Kidney epithelial cell (primary cell): ENCODE results near the gene SLC25A23. TPM values are rescaled to one million over a fixed set of nuclear protein-coding genes. Genes with fewer than 3 reads are reported as not detected.

Experiments used
- DNase-seq: peaks from one replicate; pipeline ENCODE4 v3.0.0-alpha.2; 2010; ENCODE audit warnings: low read depth
- H3K27me3 ChIP-seq: 2 replicates; pipeline ENCODE4 v1.6.0; 2011; ENCODE audit warnings: low read length; ENCODE audit not compliant: control insufficient read depth, insufficient read depth
- H3K36me3 ChIP-seq: 2 replicates; pipeline ENCODE4 v1.5.1; 2011; ENCODE audit warnings: low read length; ENCODE audit not compliant: control insufficient read depth, insufficient read depth
- H3K4me3 ChIP-seq: 2 replicates; pipeline ENCODE4 v1.5.1; 2011; ENCODE audit warnings: low read depth, mild to moderate bottlenecking, control low read depth, low read length
- total RNA-seq: library from RNA; depleted of rRNA; stranded (reverse); fragments of >200 nt; gene quantifications from 2 replicates; pipeline ENCODE4 v1.2.3, GENCODE V29; 2015
- TF ChIP-seq, protein P1 (sequence below): IDR thresholded peaks from 2 replicates; pipeline ENCODE4 v1.5.1; 2011; ENCODE audit warnings: mild to moderate bottlenecking, moderate library complexity, low read length, control low read depth, inconsistent platforms; ENCODE audit not compliant: insufficient read depth, poor library complexity, severe bottlenecking

Gene SLC25A23
- total RNA-seq, 1 donor from 2014 or later: 68.6 TPM

DNA sequence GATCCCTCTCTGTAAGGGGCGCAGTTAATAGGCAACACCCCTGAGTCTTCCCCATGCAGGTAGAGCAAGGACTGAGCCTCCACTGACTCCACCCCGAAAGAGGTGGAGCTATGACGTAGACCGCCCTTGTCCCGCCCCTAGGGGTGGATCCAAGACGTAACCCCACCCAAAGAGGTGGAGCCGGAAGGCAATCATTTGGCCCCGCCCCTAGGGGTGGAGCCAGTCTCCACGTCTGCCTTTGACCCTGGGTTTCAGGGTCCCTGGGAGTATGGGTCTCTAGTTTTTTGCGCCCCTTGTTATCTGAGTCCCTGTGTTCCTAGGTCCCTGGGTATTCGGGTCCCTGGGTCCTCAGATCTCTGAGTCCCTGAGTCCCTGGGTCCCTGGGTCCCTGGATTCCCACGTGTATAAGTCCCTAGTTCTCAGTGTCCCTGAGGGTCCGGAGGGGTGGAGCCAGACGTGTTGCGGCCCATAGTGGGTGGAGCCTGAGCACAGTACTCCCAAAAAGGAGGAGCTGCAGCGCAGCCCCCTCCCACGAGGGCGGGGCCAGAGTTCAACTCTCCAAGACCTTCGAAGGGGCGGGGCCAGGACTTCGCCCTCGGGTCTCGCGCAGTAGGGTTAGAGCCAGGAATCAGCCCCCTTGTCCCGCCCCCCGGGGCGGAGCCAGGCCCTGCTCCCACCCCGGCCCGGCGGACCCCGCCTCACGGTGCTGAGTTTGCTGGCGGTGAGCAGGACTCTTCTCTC, 16.7 kb upstream of the SLC25A23 start:
- H3K27me3 ChIP-seq: peaks cover 10% of the 10 kb centered on the region
- TF ChIP-seq, protein P1, sequence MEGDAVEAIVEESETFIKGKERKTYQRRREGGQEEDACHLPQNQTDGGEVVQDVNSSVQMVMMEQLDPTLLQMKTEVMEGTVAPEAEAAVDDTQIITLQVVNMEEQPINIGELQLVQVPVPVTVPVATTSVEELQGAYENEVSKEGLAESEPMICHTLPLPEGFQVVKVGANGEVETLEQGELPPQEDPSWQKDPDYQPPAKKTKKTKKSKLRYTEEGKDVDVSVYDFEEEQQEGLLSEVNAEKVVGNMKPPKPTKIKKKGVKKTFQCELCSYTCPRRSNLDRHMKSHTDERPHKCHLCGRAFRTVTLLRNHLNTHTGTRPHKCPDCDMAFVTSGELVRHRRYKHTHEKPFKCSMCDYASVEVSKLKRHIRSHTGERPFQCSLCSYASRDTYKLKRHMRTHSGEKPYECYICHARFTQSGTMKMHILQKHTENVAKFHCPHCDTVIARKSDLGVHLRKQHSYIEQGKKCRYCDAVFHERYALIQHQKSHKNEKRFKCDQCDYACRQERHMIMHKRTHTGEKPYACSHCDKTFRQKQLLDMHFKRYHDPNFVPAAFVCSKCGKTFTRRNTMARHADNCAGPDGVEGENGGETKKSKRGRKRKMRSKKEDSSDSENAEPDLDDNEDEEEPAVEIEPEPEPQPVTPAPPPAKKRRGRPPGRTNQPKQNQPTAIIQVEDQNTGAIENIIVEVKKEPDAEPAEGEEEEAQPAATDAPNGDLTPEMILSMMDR: no peak
- DNase-seq: peak; percentile 80
- peak overlapping the region; percentile 30 for H3K4me3 ChIP-seq
- H3K36me3 ChIP-seq: no peaks in the 10 kb centered on the region

DNA sequence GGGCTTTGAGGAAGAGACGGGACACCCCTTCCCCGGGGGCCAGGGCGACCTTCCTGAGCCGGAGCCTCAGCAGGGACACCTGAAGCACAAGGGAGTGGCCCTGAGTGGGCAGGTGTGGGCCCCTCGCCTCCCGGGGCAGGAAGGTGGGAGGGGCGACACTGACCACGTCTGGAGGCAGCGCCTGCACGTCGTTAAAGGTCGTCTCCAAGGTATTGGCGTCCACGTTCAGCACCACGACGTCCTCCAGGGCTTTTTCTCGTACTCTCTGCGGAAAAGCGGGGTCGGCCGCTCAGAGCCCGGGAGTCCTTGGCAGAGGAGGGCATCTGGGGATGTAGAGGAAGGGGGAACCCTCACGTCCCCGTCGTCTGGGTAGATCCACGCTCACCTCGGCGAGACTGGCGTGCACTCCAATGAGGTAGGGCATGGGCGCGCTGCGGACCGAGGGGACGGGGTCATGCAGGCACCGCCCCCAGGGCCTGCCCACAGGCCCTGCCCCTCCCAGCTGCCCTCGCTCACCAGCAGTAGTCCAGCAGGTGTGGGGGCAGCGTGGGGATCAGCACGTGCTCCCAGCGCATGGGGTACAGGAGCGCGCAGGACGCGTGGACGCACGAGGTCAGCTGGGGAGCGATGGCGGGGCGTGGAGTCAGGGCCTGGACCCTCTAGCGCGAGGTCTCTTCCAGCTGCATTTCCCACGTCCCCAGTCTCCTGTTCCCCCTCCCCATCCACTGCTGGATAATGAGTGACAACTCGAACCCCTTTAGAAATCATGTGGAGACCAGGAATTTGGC, 15.9 kb upstream of the SLC25A23 start:
- Histone ChIP-seq H3K36me3 (no peaks in the 10 kb centered on the region), H3K27me3 (peaks cover 10% of the 10 kb centered on the region), H3K4me3 (peak overlapping the region; percentile 17)
- TF ChIP-seq, protein P1: no peak
- no peak for DNase-seq

DNA sequence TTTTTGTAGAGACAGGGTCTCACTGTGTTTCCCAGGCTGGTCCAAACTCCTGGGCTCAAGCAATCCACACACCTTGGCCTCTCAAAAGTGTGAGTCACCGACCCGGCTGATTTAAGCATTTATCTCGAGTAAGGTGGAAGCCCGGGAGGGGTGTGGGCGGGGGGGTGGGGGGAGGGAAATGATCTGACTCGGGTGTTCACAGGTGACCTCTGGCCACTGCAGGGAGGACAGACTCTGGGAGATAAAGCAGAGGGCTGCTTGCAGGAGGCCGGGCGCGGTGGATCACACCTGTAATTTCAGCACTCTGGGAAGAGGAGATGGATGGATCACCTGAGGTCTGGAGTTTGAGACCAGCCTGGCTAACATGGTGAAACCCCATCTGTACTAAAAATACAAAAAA, 14.1 kb upstream of the SLC25A23 start:
- Histone ChIP-seq H3K27me3 (peaks cover 10% of the 10 kb centered on the region), H3K36me3 (no peaks in the 10 kb centered on the region), H3K4me3 (no peak overlapping the region)
- no peak for DNase-seq
- TF ChIP-seq, protein P1: no peak

DNA sequence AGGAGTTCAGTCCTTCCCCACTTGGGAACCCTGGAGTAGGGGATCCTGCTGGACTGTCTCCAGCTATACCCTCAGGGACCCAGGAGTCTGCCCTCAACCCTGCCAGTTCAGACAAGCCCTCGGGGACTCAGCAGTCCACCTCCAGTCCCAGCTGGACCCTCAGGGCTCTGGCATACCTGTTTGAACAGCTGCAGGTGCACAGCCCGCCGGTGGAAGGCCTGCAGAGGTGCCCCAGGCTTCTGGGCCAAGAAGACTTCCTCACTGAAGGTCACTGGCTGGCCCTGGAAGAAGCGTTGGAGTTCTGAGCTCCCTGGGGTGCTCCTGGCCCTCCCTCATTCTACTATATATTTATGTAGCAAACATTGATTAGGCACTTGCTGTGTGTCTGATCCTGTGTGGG, 13.1 kb upstream of the SLC25A23 start:
- no peak for DNase-seq
- H3K27me3 ChIP-seq: peaks cover 10% of the 10 kb centered on the region
- no peak overlapping the region for H3K4me3 ChIP-seq
- TF ChIP-seq, protein P1: no peak
- no peaks in the 10 kb centered on the region for H3K36me3 ChIP-seq

DNA sequence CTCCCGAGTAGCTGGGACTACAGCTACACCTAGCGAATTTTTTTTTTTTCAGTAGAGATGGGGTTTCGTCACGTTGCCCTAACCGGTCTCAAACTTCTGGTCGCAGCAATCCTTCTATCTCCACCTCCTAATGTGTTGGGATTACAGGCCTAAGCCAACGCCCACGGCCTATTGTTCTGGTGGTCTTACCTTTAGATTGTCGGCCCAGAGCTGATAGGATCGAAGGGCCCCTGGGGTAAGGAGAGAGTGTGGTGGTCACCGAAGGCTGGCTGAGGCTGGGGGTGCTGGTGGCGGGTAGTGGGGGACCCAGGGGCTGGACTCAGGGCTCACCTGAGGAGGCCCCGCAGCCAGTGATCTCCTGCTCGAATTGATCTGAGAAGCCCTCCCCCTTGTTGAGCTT, 11.5 kb upstream of the SLC25A23 start:
- DNase-seq: no peak
- no peaks in the 10 kb centered on the region for H3K36me3 ChIP-seq
- TF ChIP-seq, protein P1: no peak
- peaks cover 10% of the 10 kb centered on the region for H3K27me3 ChIP-seq
- no peak overlapping the region for H3K4me3 ChIP-seq
